ENCODE measurements around the gene ECEL1.

GRCh38 chr2:232476045-232476444, 11.6 kb downstream of the ECEL1 start:
- no peak for TF ChIP-seq ZNF473 (tag by site-specific recombination; IDR thresholded peaks at IDR 0.05)
- no peak for TF ChIP-seq ZNF26 (tag by site-specific recombination; IDR thresholded peaks at IDR 0.05)

Data from HEK293 (cell line).